Heart left ventricle (tissue), 13 donors: Measurements from ENCODE around the gene LTC4S.

Experiments
- POLR2A ChIP-seq, 2 donors: fragments of 450-650 bp; IDR thresholded peaks; one replicate each; pipeline ENCODE4 v1.6.1; 2017; ENCODE audit warnings: antibody characterized with exemption in 2 of 2, mild to moderate bottlenecking in 2 of 2, moderate library complexity in 2 of 2
- TF ChIP-seq, protein P1 (sequence below), 12 donors: fragments of 200-600 bp; sonication (generic) in 4 of 12; IDR thresholded peaks; one replicate each; pipeline versions ENCODE4 v1.5.0 to v1.8.0; 2018 to 2022; ENCODE audit warnings: antibody characterized with exemption in 12 of 12, mild to moderate bottlenecking in 5 of 12
- donor health status: ischemic (EF 13 %, LVEDD 7.1; RV severe dilation, severe dysfunction).
- donor health status: DM: no; HTN: yes; CAD: no.
- donor health status: DM: no; HTN: no; CAD: no.
- donor health status: ischemic (EF 25% LVEDD 6.9; RV normal size, moderate dysfunction).
- donor health status: ischemic (EF 25% LVEDD 5.7; RV mildly dilated, moderate dysfunction).
- donor health status: ischemic (EF 35%, LVEDD 5.7; RV mildly dilated, moderate dysfunction).
- donor health status: nonischemic (EF 11% LVEDD 7.7; RV severe dilation, severe dysfunction).
- donor health status: DM: yes; HTN: yes; CAD: no.
- donor health status: PGD.
- donor health status: ischemic (EF 29% LVEDD 5.4; RV normal size, mild dysfunction).
- donor health status: nonischemic (EF 23%, LVEDD 6.1; RV moderate dilation, normal function).

DNA sequence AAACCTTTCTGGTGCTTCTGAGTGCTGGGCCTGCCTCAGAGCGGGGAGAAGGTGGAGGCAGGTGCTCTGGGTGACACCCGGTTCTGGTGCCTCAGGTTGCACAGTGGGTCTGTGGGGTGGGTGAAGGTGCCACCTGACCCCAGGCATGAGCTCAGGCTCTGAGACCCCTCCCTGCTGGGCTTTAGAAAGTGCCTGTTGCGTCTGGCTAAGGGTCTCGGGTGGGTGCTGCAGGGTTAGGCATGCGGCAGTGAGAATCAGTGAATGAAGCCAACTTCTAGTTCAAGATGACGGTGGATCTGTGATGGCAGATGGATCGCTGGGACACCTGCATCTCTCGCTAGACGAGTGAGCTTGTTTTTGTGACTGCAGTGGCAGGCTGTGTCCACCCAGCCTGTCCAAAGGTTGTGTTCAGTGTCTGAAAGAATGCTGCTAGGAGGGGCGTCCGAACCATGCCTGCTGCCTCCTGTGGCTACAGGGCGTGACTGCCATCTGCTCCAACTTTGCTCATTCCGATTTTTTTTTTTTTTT, 31.9 kb downstream of the LTC4S start:
- TF ChIP-seq, protein P1, sequence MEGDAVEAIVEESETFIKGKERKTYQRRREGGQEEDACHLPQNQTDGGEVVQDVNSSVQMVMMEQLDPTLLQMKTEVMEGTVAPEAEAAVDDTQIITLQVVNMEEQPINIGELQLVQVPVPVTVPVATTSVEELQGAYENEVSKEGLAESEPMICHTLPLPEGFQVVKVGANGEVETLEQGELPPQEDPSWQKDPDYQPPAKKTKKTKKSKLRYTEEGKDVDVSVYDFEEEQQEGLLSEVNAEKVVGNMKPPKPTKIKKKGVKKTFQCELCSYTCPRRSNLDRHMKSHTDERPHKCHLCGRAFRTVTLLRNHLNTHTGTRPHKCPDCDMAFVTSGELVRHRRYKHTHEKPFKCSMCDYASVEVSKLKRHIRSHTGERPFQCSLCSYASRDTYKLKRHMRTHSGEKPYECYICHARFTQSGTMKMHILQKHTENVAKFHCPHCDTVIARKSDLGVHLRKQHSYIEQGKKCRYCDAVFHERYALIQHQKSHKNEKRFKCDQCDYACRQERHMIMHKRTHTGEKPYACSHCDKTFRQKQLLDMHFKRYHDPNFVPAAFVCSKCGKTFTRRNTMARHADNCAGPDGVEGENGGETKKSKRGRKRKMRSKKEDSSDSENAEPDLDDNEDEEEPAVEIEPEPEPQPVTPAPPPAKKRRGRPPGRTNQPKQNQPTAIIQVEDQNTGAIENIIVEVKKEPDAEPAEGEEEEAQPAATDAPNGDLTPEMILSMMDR (IDR thresholded peaks at IDR 0.05), result peak in 1 of 12 donors; percentile 10
- TF ChIP-seq POLR2A (IDR thresholded peaks at IDR 0.05), result no peak
